ENCODE data around the gene OR10S1.
"Not testable (repeated sequence)": the region's sequence is repeated elsewhere in the genome, so short reads cannot be mapped to it uniquely, and the experiment has no call there.

Gene OR10S1

GRCh38 chr11:123977731-123978347 lies at the start of gene OR10S1:
Gene OR10S1 (minus strand): TSS chr11:123977781. CDS start chr11:123977664, 117 bp downstream.
- DNase-seq = no peak

GRCh38 chr11:124026498-124026897 lies 48.9 kb upstream of the OR10S1 start, which contains the start of gene OR10G8:
Gene OR10G8 (plus strand): TSS chr11:124026798. CDS start chr11:124029623, 2,825 bp downstream.
- DNase-seq = no peak

- not testable (repeated sequence) for DNase-seq
These were observed 38.3 kb upstream of the OR10S1 start for GRCh38 chr11:124015837-124016236.

GRCh38 chr11:124012697-124013096 lies 35.1 kb upstream of the OR10S1 start, which contains the start of gene OR10G4:
Gene OR10G4 (plus strand): TSS chr11:124012997. CDS start chr11:124015575, 2,578 bp downstream.
- DNase-seq = no peak

GRCh38 chr11:123995119-123995518 lies 17.5 kb upstream of the OR10S1 start, which contains the start of gene OR10G6:
Gene OR10G6 (minus strand): TSS chr11:123995161. CDS start chr11:123995161, 0 bp downstream.
- DNase-seq = no peak

GRCh38 chr11:123979311-123979710 lies 1.7 kb upstream of the OR10S1 start:
- DNase-seq = no peak

- DNase-seq = no peak
These were observed 616 bp downstream of the OR10S1 start for GRCh38 chr11:123976770-123977560.

- no peak for DNase-seq
These were observed 3.8 kb downstream of the OR10S1 start for GRCh38 chr11:123973816-123974215.

GRCh38 chr11:123956752-123957151 lies 20.8 kb downstream of the OR10S1 start:
- no peak for DNase-seq

GRCh38 chr11:123945132-123945531 lies 32.4 kb downstream of the OR10S1 start:
- DNase-seq = no peak

- DNase-seq = no peak
These were observed 33.8 kb downstream of the OR10S1 start, which contains the start of gene OR6T1 for GRCh38 chr11:123943738-123944137. Gene OR6T1 (minus strand): TSS chr11:123943838. CDS start chr11:123943838, 0 bp downstream.

GRCh38 chr11:123942413-123942812 lies 35.2 kb downstream of the OR10S1 start:
- DNase-seq = no peak

GRCh38 chr11:123939317-123939716 lies 38.3 kb downstream of the OR10S1 start, which contains the start of gene OR4D5:
Gene OR4D5 (plus strand): TSS chr11:123939617. CDS start chr11:123939617, 0 bp downstream.
- DNase-seq = no peak

All from activated CD4-positive, alpha-beta T cell treated with anti-CD3 and anti-CD28 coated beads for 48 hours (primary cell).